Raji (cell line): ENCODE data around the gene HDAC11.

Experiments used
- POLR2A ChIP-seq: IDR thresholded peaks from 2 replicates; pipeline ENCODE4 v1.6.1; 2011; ENCODE audit warnings: low read depth, low read length, control low read depth; ENCODE audit not compliant: insufficient read depth

Gene HDAC11

GRCh38 chr3:13483988-13484695 is 4.0 kb downstream of the HDAC11 start:
- no peak for TF ChIP-seq POLR2A

GRCh38 chr3:13484851-13485590 is 4.9 kb downstream of the HDAC11 start:
- no peak for TF ChIP-seq POLR2A

GRCh38 chr3:13487403-13487802 is 7.3 kb downstream of the HDAC11 start:
- TF ChIP-seq POLR2A: no peak

- TF ChIP-seq POLR2A: no peak
Observed at GRCh38 chr3:13491206-13491974, 11.3 kb downstream of the HDAC11 start.

- no peak for TF ChIP-seq POLR2A
Observed at GRCh38 chr3:13492048-13492447, 11.9 kb downstream of the HDAC11 start.

- no peak for TF ChIP-seq POLR2A
Observed at GRCh38 chr3:13492976-13493866, 13.1 kb downstream of the HDAC11 start.

- no peak for TF ChIP-seq POLR2A
Observed at GRCh38 chr3:13493867-13494441, 13.8 kb downstream of the HDAC11 start.

- no peak for TF ChIP-seq POLR2A
Observed at GRCh38 chr3:13494463-13495350, 14.6 kb downstream of the HDAC11 start.

GRCh38 chr3:13495351-13495813 is 15.3 kb downstream of the HDAC11 start:
- no peak for TF ChIP-seq POLR2A

- TF ChIP-seq POLR2A: no peak
Observed at GRCh38 chr3:13495921-13496723, 16.0 kb downstream of the HDAC11 start.

- TF ChIP-seq POLR2A: no peak
Observed at GRCh38 chr3:13496879-13497278, 16.8 kb downstream of the HDAC11 start.

GRCh38 chr3:13497386-13497785 is 17.3 kb downstream of the HDAC11 start:
- TF ChIP-seq POLR2A: no peak

- no peak for TF ChIP-seq POLR2A
Observed at GRCh38 chr3:13498354-13499060, 18.4 kb downstream of the HDAC11 start.
